Measurements from ENCODE around the gene CLNK.
A peak's percentile ranks its signal among the peaks of the same experiment; 100 is the strongest.
"Not testable (repeated sequence)": the region's sequence is repeated elsewhere in the genome, so short reads cannot be mapped to it uniquely, and the experiment has no call there.

The CLNK gene

DNA sequence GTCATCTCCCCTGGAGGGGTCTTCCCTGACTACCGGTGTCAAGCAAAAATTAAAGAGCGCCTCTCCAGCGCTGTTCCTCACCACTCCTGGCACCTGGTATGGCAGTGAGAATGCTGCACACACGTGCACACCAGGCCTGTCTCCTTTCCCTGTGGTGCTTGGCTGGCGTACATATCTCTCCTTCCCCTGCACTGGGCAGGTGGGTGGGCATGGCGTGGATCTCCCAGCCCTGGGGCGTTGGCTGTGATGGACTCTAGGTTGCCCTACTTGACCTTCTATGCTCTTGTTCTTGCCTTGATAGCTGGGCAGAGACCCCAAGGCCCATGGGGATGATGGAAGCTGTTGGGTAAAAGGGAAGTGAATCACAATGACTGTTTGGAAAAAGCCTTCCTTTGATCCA lies 109.2 kb downstream of the CLNK start:
- DNase-seq, result no peak

DNA sequence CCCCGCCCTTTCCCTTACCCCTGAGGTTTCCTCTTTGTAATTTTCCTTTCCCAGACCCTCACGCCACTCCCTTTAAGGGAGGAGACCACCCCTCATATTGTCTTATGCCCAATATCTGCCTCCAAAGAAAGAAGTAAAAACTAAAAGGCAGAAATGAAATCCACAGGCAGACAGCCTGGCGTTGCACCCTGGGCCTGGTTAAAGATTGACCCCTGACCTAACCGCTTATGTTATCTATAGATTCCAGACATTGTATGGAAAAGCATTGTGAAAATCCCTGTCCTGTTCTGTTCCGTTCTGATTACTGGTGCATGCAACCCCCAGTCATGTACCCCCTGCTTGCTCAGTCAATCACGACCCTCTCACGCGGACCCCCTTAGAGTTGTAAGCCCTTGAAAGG lies 110.0 kb downstream of the CLNK start:
- not testable (repeated sequence) for DNase-seq

DNA sequence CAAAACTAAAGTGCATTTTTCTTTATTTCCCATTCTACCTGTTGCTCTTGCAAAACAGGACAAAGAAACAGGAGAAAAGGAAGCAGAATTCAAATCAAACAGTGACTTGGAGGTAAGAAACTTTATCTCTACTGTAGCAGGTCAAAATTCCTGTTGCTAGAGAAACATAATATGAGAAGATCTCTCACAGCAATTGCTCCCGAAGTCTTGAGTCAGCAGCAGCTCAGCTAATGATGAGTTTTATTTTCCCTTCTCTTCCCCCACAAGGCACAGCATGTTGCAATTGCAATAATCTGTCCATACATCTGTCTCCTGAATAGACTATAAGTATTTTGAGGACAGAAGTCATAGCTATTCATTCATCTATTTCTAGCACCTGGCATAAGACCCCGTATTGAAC lies 112.7 kb downstream of the CLNK start:
- DNase-seq, result no peak

DNA sequence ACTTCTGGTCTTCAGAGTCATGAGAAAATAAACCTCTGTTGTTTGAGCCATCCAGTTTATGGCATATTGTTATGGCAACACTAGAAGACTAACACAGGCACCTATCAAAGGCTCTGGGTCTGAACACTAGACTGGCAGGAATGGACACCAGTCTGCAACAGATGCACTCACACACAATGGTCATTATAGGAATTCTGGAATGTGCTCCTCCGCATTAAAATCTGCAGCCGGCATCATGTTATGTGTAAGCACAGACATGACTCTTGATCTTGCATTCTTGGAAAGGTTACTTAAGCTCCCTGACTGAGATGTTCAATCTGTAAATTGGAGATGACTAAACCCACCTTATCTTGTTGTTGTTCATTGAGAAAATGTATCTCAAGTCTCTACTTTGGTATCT lies 115.1 kb downstream of the CLNK start:
- no peak for DNase-seq

DNA sequence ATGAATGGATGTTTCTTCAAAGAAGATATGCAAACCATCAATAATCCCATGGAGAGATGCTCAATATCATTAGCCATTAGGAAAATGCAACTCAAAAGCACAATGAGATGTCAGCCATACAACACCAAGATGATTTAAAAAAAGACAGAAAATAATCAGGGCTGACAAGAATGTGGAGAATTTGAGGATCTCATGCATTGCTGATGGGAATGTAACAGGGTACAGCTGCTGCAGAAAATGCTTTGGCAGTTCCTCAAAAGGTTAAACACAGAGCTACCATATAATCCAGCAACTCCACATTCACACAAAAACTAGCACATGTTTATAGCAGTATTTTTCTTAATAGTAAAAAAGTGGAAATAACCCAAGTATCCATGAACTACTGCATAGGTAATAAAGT lies 116.8 kb downstream of the CLNK start:
- no peak for DNase-seq

DNA sequence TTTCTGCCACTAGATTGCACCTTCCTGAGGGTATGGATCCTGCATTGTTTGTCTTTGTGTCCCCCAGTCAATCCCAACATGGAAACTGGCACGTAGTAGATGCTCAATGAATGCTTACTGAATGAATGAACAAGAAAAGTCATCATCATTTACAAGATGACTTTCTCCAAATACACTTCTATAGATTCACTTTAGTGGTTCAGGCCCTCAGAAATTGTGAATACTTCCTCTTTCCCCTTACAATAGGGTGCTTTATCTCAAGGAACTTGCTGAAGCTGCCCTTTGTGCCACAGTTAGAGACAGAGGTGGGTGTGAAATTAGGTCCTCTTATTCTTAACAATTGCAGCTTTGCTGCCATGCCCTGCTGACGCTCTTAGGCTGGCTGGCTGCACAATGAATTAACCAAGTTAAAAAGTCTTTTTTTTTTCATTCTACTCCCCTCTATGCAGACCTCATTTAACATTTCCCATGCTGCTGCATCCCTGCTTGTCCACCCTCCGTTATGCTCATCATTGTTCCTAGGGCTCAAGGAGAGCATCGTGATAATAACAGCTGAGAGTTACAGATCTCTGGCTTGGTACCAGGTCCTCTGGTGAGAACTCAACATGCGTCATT lies 119.3 kb downstream of the CLNK start:
- no peak for DNase-seq

DNA sequence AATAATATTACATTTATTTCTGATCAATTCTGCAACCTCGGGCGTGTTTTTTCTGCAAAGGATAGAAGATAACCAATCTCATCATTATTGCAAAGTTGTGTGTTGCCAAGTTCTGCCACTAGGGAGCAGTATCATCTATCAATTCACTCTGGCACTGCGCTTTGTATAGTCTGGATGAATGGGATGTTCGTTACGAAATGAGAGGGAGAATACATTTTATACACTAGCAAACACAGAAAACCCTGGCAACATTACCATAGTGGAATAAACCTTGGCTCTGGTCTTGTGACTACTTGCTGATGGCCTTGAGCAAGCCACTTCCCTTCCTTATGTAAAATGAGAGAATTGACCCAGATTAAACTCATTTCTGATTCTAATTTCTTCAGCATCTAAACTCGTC lies 129.9 kb downstream of the CLNK start:
- peak; percentile 26 for DNase-seq

DNA sequence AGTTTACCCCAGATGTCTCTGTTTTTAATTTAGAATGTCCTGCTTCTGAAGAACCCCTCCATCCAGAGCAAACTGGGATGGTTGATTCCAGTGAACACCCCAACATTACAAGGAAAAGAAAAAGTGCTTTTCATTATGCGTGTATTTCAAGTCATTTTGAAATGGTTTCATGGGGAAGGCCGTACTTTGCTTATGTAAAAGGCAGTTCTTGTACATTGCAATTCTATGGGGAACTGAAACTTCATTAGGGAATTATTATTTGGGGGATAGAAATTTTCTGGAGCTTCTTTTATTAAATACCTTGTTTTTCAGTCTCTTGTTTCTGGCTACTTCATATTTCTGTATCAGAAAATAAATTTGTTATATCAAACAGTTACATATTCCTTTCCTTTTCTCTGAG lies 130.4 kb downstream of the CLNK start:
- no peak for DNase-seq

DNA sequence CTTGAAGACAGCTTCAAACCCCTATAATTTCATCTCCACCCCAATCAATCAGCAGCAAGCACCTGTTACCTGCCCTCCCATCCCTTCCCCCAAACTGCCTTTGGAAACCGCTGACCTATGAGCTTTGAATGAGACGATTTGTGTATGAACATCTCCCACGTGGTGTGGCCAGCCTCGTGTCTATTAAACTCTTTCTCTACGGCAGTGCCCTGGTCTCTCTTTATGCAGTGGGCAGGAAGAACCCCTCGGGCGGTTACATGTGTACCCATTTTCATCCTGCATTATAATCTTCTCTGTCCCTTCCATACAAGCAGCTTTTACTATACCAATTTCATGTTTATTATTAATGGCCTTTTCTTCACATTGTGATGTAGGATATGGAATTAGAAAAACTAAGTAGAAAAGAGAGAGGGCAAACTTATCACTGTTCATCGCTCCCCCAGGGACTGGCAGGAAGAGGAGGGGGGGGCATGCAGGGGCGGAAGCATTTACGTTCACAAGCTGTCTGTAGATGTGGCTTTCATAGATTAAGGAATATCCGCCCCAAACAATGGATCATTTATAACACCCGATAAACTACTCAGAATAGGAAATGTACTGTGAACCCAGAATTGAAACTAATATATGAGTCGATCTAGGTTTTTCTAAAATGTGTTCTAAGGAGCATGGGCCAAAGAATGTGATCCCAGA lies 131.8 kb downstream of the CLNK start:
- DNase-seq, result no peak

DNA sequence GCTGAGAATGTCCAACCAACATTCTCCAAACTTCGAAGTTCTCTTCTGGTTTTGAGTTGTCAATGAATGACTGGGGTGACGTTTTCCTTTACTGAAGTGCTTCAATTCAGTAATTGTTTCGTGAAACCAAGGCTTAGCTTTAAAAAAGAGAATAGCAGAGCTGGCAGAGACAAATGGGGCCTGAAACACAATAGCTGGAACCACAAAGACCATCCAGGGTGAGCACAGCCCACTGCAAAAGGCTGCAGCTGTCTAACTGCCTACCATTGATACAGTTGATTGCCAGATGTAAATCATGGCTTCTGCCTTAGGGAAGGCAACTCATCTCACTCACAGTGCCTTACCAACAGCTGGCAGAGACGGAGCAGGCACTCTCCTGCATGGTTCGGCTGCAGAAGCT lies 148.7 kb downstream of the CLNK start:
- no peak for DNase-seq

DNA sequence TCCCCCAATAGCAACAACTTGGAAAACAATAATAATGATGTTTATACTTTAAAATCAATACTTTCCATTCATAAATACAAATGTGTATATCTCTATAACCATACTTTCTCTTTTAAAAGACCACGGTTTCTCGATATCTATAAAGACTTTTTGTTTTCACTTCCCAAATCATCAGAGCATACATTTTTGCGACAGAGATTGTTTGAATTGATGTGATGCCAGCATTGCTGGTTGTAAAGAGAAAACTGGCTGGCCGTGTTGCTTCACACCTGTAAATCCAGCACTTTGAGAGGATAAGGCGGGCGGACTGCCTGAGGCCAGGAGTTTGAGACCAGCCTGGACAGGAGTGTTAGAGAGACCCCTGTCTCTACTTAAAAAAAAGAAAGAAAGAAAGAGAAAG lies 149.7 kb downstream of the CLNK start:
- DNase-seq, result no peak

DNA sequence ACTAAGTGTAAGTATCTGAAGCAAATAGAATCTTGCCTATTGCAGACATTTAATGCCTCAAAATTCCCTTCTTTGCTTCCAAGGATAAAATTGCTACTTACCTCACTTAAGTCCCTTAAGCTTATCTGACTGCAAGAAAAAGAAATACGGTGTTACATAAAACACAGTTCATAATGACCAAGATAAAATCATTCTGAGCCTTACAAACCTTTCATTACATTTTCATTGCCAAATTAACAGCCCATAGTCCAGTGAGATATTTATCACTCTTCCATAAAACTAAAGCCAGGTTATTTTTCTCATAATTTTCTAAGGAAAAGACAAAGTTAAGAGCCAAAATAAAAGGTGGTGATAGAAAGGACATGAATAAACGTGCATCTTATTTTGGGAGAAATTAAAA lies 152.4 kb downstream of the CLNK start:
- DNase-seq, result no peak

DNA sequence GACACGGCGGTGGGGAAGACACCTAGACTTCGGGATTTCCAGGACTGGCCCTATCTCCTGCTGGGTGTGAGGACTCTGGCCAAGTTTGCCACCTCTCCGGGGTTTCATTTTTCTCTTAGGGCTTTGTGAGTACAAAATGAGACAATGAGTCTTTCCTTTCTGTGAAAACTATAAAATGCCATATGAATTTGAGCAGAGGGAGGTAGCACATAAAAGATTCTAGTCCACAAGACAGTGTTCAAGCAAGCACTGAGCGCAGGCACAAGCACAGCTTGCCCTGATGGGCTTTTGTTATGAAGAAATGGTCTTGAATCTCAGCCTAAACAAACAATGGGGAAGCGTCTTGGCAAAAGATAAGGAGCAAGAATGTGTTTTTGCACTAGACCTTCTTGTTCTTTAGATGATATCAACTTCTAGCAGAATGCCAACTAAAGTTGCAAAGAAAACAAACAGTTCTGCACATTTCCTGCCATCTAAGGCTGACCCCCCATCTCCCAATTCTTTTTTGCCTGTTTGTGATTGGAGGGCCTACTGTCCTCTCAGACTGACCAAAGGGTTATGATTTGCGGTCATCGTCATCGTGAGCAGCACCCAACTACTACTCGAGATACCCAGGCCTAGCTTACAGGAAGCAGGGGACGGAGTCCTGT lies 154.3 kb downstream of the CLNK start:
- no peak for DNase-seq

DNA sequence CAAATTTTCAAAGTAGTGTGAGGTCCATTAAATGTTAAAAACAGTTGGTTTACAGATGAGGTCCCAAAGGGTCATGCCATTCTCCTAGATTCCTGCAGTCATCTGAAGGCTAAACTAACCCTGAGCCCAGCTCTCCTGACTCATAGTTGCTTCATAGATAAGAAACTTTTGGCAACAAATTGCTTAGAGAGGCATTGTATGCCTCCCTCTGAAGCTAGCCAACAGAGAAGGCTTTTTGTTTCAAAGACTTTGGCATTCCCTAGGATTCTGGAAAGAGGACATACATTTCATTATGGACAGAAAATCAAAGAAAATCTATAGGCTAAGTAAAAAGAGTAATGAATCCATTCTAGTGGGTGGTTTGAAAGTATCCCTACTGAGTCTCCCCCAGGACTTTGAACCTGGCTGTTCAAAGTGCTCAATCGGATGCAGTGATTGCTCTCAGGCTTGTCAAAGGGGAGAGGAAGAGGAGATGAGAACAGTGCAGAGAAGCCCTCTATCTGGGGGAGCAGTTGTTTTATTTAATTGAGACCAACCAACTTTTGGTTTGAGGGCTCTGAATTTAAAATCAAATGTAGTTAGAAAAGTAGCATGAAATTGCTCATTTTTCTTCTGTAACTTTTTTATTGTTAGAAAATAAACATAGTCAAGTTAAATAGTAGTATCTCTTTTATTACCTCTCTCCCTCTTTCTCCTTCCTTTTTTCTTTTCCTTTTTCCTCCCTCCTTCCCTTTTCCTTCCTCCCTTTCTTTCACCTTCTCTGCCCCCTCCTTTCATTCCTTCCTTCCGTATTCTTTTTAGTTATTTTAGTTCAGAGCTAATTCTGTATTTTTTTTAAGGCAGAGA lies 155.1 kb downstream of the CLNK start:
- DNase-seq, result no peak

DNA sequence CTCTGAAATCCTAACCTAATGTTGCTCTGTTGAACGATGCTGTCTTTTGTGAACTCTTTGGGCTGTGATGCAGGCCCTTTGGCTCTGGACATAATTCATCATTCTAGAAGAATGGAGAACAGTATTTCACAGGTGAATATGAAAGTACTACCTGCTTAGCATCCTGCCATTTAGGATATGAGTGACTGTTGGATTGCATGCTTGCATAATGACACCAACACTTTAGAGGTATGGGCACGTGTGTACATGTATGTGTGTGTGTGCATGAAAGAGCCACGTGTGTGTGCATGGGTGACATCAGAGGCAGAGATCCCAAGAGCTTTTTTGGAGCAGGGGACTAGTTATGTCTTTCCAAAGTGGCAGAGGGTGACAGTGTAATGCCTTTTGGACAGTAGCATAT lies 157.1 kb downstream of the CLNK start:
- DNase-seq, result no peak

DNA sequence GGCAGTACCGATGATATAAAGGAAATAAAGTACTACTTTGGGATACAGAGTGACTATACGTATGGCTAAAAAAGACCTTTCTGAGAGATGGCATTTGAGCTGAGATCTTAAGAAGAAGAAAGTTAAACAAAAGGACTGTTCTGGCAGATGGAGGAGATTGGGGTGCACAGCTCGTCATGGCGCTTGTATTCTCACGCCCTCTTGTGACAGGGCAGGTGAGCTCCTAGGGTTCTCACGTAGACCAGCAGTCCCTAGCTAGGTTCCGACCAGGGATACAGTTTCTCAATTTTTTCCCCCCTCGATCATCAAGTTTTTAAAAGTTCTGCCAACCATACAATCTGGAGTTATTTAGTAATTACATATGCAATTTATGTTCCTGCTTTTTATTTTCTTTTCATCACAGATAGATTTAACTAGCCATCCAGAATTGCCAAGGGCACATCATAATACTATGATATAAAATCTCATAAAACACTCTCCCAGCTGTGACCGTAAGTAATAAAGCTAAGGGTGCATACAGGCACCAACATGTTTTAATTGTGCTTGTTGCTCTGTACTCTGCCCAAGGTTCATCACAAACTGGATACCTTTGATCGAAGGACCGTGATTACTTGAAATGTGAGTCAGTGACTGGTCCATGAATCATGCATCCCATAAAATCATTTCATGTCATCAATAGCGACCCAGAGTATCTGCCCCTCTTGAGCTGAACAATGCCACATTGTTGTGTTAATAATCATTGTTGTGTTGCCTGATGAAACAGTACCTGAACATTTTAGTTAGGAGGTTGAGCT lies 157.9 kb downstream of the CLNK start:
- no peak for DNase-seq

DNA sequence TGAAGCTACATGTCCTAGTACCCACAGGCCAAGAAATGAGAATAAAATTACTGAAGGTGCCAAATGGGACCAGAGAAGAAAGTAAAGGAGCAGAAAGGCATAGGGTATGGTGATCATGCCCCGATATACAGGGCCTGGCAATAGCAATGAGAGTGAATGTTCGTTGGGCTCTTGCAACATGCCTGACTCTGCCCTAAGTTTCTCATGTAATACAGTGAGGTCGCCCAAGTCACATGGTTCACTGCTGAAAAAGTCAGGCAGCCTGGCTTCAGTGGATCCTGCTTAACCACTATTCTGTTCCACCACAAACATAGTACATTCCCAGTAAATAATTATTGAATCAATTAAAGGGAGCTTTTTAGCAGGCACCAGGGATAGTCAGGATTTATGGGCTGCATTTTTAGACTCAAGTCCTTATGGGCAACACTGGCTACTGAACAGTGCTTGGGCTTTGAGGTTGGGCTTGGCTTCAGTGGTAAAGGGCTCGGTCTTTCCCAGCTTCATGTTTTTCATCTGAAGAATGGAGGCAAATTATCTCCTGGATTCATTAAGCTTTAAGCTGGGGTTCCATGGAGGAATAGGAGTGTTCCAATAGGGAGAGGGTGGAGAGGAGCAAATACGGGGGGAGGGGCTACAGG lies 160.3 kb downstream of the CLNK start:
- no peak for DNase-seq

DNA sequence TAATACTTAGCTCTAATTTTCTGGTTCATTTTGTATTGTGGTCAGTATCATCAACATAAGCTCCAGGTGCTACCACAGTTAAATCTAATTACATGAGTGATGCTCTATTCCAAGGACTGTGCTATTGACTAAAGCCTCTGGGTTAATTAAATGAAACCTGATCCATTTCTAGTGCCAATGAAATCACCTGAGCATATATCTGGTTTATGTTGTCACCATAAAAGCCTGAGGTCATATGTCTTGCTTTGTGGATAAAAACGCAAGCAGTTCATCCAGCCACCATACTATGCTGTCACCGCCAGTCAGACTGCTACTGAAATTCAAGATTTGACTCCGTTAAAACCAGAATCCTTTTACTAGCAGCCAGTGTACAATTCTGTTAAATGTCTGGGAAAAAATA lies 163.1 kb downstream of the CLNK start:
- DNase-seq, result no peak

DNA sequence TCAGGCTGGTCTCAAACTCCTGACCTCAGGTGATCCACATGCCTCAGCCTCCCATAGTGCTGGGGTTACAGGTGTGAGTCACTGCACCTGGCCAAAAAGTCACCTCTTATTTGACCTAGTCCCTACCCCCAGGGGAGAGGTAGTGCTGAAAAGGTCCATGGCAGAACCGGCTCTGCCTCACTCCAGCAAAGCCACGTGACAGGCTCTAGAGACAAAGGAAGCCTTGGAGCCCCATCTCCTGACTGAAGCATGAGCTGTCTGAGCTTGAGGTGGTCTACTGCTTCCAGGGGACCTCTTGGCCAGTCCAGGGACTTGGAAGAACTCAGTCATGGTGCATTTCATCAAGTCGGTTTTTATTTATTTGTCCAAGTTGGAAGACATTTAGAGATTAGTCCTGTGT lies 174.8 kb downstream of the CLNK start:
- no peak for DNase-seq

DNA sequence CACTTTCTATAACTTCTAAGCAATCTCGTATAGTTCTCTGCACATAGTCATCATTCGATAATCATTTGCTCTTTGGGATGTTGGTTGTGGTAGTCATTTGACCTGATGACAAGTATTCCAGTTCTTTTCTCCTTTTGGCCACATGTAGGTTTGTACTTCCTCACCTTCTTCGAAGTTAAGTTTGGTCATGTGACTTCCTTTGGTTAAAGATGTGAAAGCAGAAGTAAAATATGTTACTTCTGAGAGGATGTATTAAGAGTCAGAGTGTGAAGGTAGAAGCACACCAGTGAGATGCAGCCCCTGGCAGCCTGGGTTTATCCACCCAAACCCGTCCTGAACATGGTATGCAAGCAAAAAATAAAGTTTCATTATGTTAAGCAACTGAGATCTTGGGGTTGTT lies 178.5 kb downstream of the CLNK start:
- DNase-seq, result no peak

DNA sequence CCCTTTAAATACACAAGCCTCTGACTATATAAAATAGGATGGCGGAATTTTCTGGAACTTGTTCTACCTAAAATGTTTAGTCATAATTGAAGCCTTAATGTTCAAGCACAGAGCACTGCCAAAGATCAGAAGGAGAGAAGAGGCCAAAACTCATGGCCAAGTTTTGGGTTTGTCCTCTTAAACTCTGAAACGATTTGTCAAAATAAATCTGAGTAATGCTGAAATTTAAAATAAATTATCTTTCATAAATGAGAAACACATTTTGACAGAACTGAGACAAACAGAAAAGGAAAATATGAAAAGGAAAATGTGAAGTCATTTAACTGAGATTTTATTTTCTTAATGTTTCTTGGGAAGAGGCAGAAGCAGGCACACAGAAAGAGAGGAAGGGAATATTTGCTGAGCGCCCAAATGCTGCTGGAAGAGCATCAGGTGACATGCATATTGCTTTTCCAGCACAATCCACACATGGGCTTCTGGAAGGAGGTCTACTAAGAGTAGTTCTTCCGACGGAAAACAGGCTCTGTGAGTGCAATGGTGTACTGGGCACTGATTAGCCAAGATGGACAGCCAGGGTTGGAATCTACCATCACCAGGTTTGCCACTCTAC lies 179.9 kb downstream of the CLNK start:
- no peak for DNase-seq

DNA sequence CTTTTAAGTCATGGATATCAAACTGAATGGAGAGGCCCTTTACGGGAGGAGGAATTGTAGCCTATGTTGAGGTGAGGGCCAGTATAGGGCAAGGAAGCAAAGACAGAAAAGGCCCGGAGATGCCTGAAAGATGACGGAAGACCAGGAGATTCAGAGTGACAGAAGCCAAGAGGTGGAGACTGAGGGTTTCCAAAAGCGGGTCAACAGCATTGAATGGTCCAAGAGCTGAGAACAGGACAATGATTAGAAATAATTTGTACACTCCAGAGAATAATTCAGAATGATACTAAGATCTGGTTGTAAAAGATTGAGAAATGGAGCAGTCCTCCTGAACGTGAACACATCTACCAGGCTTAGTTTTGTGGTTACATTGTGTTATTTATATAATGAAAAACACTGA lies 181.9 kb downstream of the CLNK start:
- no peak for DNase-seq

Measured in activated naive CD4-positive, alpha-beta T cell treated with anti-CD3 and anti-CD28 coated beads, Interleukin-2, amount 50 U/mL, for 16 hours (primary cell).